Transverse colon (tissue), 1 donor: ENCODE data around the gene LYZ.

Experiments
- EP300 ChIP-seq: sonication (generic); formaldehyde crosslinking; IDR thresholded peaks from one replicate; pipeline ENCODE4 v1.6.1; 2017; ENCODE audit warnings: antibody characterized with exemption, low read depth
- POLR2A ChIP-seq: fragments of 450-650 bp; IDR thresholded peaks from one replicate; pipeline ENCODE4 v1.6.1; 2016; ENCODE audit warnings: antibody characterized with exemption, mild to moderate bottlenecking, moderate library complexity

DNA sequence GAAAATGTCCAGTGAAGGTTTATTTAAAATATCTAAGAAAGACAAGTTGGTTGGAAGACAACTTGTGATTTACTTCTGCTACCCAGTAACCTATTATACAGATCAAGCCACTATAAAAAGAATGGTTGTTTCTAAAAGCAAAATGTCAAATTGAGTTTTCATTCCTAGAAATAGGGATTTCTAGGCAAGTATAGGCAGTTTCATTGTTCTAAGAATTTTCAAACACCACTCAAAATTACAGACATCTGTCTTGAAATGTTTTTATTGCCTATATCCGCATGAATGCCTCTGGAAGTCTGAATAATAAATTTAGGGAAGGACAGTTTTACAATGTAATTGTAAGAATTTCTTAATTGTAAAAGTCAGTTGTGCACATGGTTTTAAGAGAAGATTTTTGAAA is 20.0 kb downstream of the LYZ start:
- no peak for TF ChIP-seq EP300
- TF ChIP-seq POLR2A, result no peak
